SK-N-MC (cell line): Measurements from ENCODE around the gene NMS.

Experiments used
- EZH2 ChIP-seq: fragments of 200-600 bp; sonication (generic); IDR thresholded peaks from one replicate; pipeline ENCODE4 v1.6.1; 2017; ENCODE audit warnings: antibody characterized with exemption
- POLR2AphosphoS5 ChIP-seq: IDR thresholded peaks from 2 replicates; pipeline ENCODE4 v1.6.1; 2012; ENCODE audit warnings: mild to moderate bottlenecking, low read depth, low read length, borderline replicate concordance

DNA sequence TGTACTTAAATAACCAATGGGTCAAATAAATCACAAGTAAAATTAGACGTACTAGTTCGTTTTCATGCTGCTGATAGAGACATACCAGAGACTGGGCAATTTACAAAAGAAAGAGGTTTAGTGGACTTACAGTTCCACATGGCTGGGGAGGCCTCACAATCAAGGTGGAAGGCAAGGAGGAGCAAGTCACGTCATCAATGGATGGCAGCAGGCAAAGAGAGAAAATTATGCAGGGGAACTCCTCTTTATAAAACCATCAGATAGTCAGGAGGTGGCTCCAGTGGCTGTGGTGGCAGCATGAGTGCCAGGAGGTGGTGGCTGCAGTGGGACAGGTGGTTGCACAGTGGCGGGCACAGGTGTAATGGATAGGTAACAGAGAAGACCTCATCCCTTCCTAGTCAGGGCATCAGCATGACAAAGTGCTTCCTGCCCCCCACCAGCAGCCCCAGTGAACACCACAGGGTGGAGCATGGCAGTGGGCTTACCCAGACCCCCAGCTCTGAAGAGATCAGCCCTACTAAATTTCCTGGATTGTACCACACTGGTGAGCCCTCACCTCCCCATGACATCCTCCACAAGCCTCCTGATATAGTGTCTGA is 45.9 kb upstream of the NMS start:
- TF ChIP-seq POLR2AphosphoS5 (no peak), EZH2 (no peak)
